PC-9 (cell line): ENCODE measurements around the gene TEPSIN. TPM values are rescaled to one million over a fixed set of nuclear protein-coding genes. Genes with fewer than 3 reads are reported as not detected.

Source experiments
- BruUV-seq: library from RNA; stranded (reverse); fragments of 400-500 nt; replicated peaks from 2 replicates; lab custom pipeline; 2021; lab: Mats Ljungman, UMichigan
- CTCF ChIA-PET: fragments of 300-600 bp; sonication (Branson Sonifier 250); formaldehyde crosslinking; loops from one replicate; lab custom pipeline; 2022; ENCODE audit warnings: antibody characterized with exemption; lab: Charles Lee
- POLR2A ChIA-PET: fragments of 300-600 bp; sonication (Branson Sonifier 250); formaldehyde crosslinking; loops from one replicate; lab custom pipeline; 2022; ENCODE audit warnings: antibody characterized with exemption; ENCODE audit not compliant: unreplicated experiment; lab: Charles Lee
- DNase-seq, 2 experiments: peaks; one replicate each; pipeline versions ENCODE4 v3.0.0 to v3.0.0-alpha.2; 2015 to 2022; ENCODE audit warnings: mixed read lengths in 1 of 2
- H2AFZ ChIP-seq: fragments of 200-600 bp; sonication (generic); 2 replicates; pipeline ENCODE4 v1.8.1; 2017; ENCODE audit warnings: antibody characterized with exemption
- H3F3A ChIP-seq: fragments of 200-600 bp; sonication (generic); 2 replicates; pipeline ENCODE4 v1.8.1; 2017; ENCODE audit warnings: antibody characterized with exemption, mild to moderate bottlenecking, low read depth; ENCODE audit not compliant: insufficient read depth
- H3K27ac ChIP-seq: fragments of 200-600 bp; sonication (generic); 2 replicates; pipeline ENCODE4 v1.6.1; 2016; ENCODE audit warnings: mixed run types
- H3K27me3 ChIP-seq: fragments of 200-600 bp; sonication (generic); 2 replicates; pipeline ENCODE4 v1.6.1; 2016; ENCODE audit warnings: low read depth, mixed run types; ENCODE audit not compliant: insufficient read depth
- H3K36me3 ChIP-seq: fragments of 200-600 bp; sonication (generic); 2 replicates; pipeline ENCODE4 v1.6.1; 2016; ENCODE audit warnings: low read depth, mixed run types
- H3K4me1 ChIP-seq: fragments of 200-600 bp; sonication (generic); replicated peaks from 2 replicates; pipeline ENCODE4 v1.6.1; 2016; ENCODE audit warnings: mixed run types; ENCODE audit not compliant: insufficient read depth
- H3K4me2 ChIP-seq: fragments of 200-600 bp; sonication (generic); 2 replicates; pipeline ENCODE4 v1.6.1; 2017; ENCODE audit warnings: mixed run types
- H3K4me3 ChIP-seq: fragments of 200-600 bp; sonication (generic); 2 replicates; pipeline ENCODE4 v1.6.1; 2016; ENCODE audit warnings: mixed run types
- H3K79me2 ChIP-seq: fragments of 200-600 bp; sonication (generic); 2 replicates; pipeline ENCODE4 v1.6.1; 2017; ENCODE audit warnings: low read depth, mixed run types
- H3K9me2 ChIP-seq: fragments of 200-600 bp; sonication (generic); 2 replicates; pipeline ENCODE4 v1.8.1; 2017; ENCODE audit warnings: mild to moderate bottlenecking; ENCODE audit not compliant: insufficient read depth
- H3K9me3 ChIP-seq: fragments of 200-600 bp; sonication (generic); 2 replicates; pipeline ENCODE4 v1.8.1; 2016; ENCODE audit warnings: low read depth; ENCODE audit not compliant: insufficient read depth
- H4K20me1 ChIP-seq: fragments of 200-600 bp; sonication (generic); 2 replicates; pipeline ENCODE4 v1.8.1; 2017; ENCODE audit not compliant: insufficient read depth
- EZH2 ChIP-seq: fragments of 200-600 bp; sonication (generic); IDR thresholded peaks from 2 replicates; pipeline ENCODE4 v1.8.0; 2017; ENCODE audit warnings: antibody characterized with exemption, low read depth
- intact Hi-C: fragments of 100-400 bp; cut with micrococcal nuclease; formaldehyde crosslinking; loops from one replicate; pipeline ENCODE4 v1.10.0; 2022; ENCODE audit not compliant: unreplicated experiment
- total RNA-seq: library from RNA; stranded (reverse); gene quantifications from 2 replicates; pipeline ENCODE4 v1.2.3, GENCODE V29; 2021
- TF ChIP-seq, protein P1 (sequence below): fragments of 200-600 bp; sonication (generic); conservative IDR thresholded peaks from 2 replicates; pipeline ENCODE4 v1.6.1; 2017; ENCODE audit warnings: mixed run types, antibody characterized with exemption, mild to moderate bottlenecking, moderate library complexity

TEPSIN gene
- total RNA-seq, 1 experiment from 2014 or later, result 35.0 TPM

GRCh38 chr17:81261582-81262336 is 22.9 kb upstream of the TEPSIN start:
- no peaks in the 10 kb centered on the region for H3K9me2 ChIP-seq
- no peak overlapping the region for H2AFZ ChIP-seq
- POLR2A ChIA-PET, result no interaction called here
- H3K79me2 ChIP-seq, result no peaks in the 10 kb centered on the region
- intact Hi-C loops, result no loop called here
- H3K27ac ChIP-seq, result no peak overlapping the region
- no peaks in the 10 kb centered on the region for H3F3A ChIP-seq
- CTCF ChIA-PET, result no interaction called here
- no peak overlapping the region for H3K4me2 ChIP-seq
- no peaks in the 10 kb centered on the region; the same call in 1 of the 2 replicates for H4K20me1 ChIP-seq
- no peaks in the 10 kb centered on the region for H3K9me3 ChIP-seq
- no peaks in the 10 kb centered on the region for H3K36me3 ChIP-seq
- BruUV-seq, result no TSS peak
- TF ChIP-seq, protein P1, sequence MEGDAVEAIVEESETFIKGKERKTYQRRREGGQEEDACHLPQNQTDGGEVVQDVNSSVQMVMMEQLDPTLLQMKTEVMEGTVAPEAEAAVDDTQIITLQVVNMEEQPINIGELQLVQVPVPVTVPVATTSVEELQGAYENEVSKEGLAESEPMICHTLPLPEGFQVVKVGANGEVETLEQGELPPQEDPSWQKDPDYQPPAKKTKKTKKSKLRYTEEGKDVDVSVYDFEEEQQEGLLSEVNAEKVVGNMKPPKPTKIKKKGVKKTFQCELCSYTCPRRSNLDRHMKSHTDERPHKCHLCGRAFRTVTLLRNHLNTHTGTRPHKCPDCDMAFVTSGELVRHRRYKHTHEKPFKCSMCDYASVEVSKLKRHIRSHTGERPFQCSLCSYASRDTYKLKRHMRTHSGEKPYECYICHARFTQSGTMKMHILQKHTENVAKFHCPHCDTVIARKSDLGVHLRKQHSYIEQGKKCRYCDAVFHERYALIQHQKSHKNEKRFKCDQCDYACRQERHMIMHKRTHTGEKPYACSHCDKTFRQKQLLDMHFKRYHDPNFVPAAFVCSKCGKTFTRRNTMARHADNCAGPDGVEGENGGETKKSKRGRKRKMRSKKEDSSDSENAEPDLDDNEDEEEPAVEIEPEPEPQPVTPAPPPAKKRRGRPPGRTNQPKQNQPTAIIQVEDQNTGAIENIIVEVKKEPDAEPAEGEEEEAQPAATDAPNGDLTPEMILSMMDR, result no peak
- no peak for TF ChIP-seq EZH2
- H3K27me3 ChIP-seq, result no peaks in the 10 kb centered on the region
- DNase-seq, result no peak
- H3K4me3 ChIP-seq, result no peak overlapping the region
- no peaks in the 10 kb centered on the region for H3K4me1 ChIP-seq

- H2AFZ ChIP-seq, result no peak overlapping the region
- H4K20me1 ChIP-seq, result no peaks in the 10 kb centered on the region; the same call in 1 of the 2 replicates
- H3K4me3 ChIP-seq, result no peak overlapping the region
- no peaks in the 10 kb centered on the region for H3K4me1 ChIP-seq
- DNase-seq, result no peak
- TF ChIP-seq, protein P1, result no peak
- TF ChIP-seq EZH2, result no peak
- H3K27ac ChIP-seq, result no peak overlapping the region
- no peak overlapping the region for H3K4me2 ChIP-seq
- ChIA-PET POLR2A (no interaction called here), CTCF (no interaction called here)
- no peaks in the 10 kb centered on the region for H3K27me3 ChIP-seq
- BruUV-seq, result no TSS peak
- no peaks in the 10 kb centered on the region for H3K79me2 ChIP-seq
- no peaks in the 10 kb centered on the region for H3F3A ChIP-seq
- H3K9me3 ChIP-seq, result no peaks in the 10 kb centered on the region
- H3K9me2 ChIP-seq, result no peaks in the 10 kb centered on the region
- intact Hi-C loops, result no loop called here
- no peaks in the 10 kb centered on the region for H3K36me3 ChIP-seq
Observed at GRCh38 chr17:81261096-81261495, 22.2 kb upstream of the TEPSIN start.

DNA sequence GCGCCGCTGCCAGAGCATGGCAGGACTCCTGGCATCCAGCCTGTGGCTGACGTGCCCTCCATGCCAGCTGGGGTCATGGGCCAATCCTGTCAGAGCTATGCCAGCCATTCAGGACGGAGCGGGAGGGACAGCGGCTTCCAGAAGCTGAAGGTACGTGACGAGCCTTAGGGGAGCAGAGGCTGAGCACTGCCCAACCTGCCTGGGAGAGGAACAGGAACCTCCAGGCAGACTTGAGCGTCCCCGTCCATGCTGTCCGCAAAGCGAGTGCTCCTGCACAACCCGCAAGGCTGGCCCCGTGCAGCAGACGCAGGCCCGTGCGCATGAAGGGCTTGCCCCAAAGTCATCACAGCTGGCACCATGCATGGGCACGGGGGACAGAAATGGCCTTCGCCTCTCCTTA is 21.8 kb upstream of the TEPSIN start:
- BruUV-seq, result no TSS peak
- H3K9me2 ChIP-seq, result no peaks in the 10 kb centered on the region
- intact Hi-C loops, result no loop called here

More for the DNA sequence above, 21.8 kb upstream of the TEPSIN start:
- H3K27ac ChIP-seq, result no peak overlapping the region
- no peaks in the 10 kb centered on the region for H3K27me3 ChIP-seq
- no peak overlapping the region for H2AFZ ChIP-seq
- no peaks in the 10 kb centered on the region for H3K9me3 ChIP-seq
- H3K4me3 ChIP-seq, result no peak overlapping the region
- no peaks in the 10 kb centered on the region for H3K4me1 ChIP-seq
- DNase-seq, result no peak
- CTCF ChIA-PET, result no interaction called here
- no peaks in the 10 kb centered on the region for H3K36me3 ChIP-seq
- H3F3A ChIP-seq, result no peaks in the 10 kb centered on the region
- POLR2A ChIA-PET, result no interaction called here
- H3K4me2 ChIP-seq, result no peak overlapping the region
- no peak for TF ChIP-seq EZH2
- TF ChIP-seq, protein P1, result no peak
- H4K20me1 ChIP-seq, result no peaks in the 10 kb centered on the region; the same call in 1 of the 2 replicates
- no peaks in the 10 kb centered on the region for H3K79me2 ChIP-seq
